GM19467 (cell line): Measurements from ENCODE around the gene ZNF135.

Experiments used
- ATAC-seq: cut with Tn5 transposase; IDR thresholded peaks from one replicate; pipeline ENCODE4 v1.9.1; 2021; ENCODE audit warnings: mild to moderate bottlenecking, moderate library complexity; ENCODE audit not compliant: unreplicated experiment

ZNF135 gene

DNA sequence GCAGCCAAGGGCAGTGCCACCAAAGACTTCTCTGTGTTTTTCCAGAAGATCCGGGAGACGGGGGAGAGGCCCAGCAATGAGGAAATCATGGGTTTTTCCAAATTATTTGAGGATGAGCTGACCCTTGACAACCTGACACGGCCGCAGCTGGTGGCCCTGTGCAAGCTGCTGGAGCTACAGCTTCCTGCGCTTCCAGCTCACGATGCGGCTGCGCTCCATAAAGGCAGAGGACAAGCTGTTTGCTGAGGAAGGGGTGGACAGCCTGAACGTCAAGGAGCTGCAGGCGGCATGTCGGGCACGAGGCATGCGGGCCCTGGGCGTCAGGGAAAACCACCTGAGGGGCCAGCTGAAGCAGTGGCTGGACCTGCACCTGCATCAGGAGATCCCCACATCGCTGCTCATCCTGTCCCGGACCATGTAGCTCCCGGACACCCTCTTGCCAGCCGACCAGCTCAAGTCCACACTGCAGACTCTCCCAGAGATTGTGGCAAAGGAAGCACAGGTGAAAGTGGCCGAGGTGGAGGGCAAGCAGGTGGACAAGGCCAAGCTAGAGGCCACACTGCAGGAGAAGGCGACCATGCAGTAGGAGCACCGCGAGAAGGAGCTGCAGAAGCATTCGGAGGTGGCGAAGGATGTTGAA lies 13.6 kb upstream of the ZNF135 start:
- no peak for ATAC-seq

DNA sequence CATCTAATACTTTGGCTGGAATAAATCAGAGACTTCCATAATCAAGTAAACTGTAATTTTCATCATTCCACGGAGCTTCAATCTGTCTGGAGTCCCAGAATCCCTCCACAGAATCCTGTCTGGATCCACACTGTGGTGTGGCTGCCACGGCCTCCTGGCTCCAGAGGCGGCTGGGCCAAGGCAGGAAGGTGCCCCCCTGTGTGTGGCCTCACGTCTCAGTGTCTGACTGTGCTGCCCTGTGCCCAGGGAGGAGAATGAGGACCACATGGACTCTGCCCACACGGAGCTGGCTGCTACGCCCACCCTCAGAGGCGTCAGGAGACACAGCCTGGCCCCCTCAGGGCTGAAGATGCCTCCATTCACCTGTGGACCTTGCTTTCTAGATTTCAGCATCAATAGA lies 12.2 kb upstream of the ZNF135 start:
- no peak for ATAC-seq

GRCh38 chr19:58047672-58048071 lies 11.4 kb upstream of the ZNF135 start:
- no peak for ATAC-seq

GRCh38 chr19:58052256-58052655 lies 6.8 kb upstream of the ZNF135 start:
- no peak for ATAC-seq

DNA sequence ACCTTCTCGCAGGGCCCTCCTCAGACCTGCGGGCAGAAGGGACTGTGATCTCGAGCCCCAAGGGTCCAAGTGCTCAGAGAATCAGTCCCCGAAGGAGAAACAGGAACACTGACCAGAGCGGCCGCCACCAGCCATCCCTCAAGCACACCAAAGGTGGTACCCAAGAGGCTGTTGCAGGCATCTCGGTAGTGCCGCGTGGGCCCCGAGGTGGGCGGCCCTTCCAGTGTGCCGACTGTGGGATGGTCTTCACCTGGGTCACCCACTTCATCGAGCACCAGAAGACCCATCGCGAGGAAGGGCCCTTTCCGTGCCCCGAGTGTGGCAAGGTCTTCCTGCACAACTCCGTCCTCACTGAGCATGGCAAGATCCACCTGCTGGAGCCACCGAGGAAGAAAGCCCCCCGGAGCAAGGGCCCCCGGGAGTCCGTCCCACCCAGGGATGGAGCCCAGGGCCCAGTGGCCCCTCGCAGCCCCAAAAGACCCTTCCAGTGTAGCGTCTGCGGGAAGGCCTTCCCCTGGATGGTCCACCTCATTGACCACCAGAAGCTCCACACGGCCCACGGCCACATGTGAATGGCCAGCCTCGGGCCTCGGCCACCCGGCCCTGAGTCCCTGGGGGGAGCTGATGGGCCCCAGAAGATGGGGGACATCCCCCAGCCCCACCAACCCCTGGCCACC lies 5.5 kb upstream of the ZNF135 start:
- ATAC-seq = no peak

GRCh38 chr19:58054901-58055874 lies 3.9 kb upstream of the ZNF135 start:
- no peak for ATAC-seq

GRCh38 chr19:58056261-58056660 lies 2.8 kb upstream of the ZNF135 start:
- no peak for ATAC-seq

- ATAC-seq = no peak
Measured at GRCh38 chr19:58056861-58057260, 2.2 kb upstream of the ZNF135 start.

- no peak for ATAC-seq
Measured at GRCh38 chr19:58058467-58058866, 615 bp upstream of the ZNF135 start.

- no peak for ATAC-seq
Measured at GRCh38 chr19:58059671-58060078, 593 bp downstream of the ZNF135 start.

- ATAC-seq = no peak
Measured at GRCh38 chr19:58060231-58060630, 1.1 kb downstream of the ZNF135 start.

DNA sequence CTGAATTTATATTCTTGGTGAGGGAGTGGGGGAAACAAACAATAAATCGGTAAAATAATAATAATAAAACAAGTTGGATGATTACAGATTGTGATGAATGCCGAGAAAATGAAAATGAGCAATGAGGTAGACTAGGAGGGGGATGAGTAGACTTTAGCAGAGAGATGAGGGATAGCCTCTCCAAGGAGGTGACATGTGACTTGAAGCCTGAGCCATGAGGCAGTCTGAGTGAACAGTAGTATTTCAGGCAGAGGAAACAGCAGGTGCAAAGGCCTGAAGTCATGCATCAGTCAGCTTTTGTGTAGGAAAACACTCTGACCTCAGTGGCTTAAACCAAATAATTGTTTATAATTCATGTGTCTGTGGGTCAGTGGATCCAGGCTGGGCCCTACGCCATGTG lies 4.6 kb downstream of the ZNF135 start:
- ATAC-seq = no peak

GRCh38 chr19:58067240-58067912 lies 8.3 kb downstream of the ZNF135 start:
- ATAC-seq = no peak

DNA sequence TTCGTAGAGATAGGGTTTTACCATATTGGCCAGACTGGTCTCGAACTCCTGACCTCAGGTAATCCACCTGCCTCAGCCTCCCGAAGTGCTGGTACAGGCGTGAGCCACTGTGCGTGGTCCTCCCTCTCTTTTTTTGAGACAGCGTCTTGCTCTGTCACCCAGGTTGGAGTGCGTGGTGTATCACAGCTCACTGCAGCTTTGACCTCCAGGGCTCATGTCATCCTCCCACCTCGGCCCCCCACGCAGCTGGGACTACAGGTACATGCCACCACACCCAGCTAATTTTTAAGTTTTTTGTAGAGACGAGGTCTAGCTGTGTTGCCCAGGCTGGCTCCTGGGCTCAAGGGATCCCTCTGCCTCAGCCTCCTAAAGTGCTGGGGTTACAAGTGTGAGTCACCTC lies 20.7 kb downstream of the ZNF135 start:
- ATAC-seq = no peak

DNA sequence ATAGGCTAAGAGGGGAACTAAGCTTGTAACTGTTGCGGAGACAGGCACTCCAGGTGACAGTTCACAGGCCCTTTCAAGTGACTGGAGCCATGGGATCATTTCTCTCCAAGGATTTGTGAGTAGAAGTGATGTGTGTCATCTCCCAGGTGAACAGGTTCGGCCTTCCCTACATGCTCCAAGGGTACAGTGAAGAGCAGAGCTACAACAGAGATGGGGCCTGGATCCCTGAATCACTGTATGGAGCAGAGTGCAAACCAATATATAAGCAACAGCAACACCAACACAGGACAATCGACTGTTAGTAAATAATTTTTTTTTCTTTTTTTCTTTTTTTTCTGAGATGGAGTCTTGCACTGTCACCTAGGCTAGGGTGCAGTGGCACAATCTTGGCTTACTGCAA lies 23.9 kb downstream of the ZNF135 start:
- no peak for ATAC-seq

DNA sequence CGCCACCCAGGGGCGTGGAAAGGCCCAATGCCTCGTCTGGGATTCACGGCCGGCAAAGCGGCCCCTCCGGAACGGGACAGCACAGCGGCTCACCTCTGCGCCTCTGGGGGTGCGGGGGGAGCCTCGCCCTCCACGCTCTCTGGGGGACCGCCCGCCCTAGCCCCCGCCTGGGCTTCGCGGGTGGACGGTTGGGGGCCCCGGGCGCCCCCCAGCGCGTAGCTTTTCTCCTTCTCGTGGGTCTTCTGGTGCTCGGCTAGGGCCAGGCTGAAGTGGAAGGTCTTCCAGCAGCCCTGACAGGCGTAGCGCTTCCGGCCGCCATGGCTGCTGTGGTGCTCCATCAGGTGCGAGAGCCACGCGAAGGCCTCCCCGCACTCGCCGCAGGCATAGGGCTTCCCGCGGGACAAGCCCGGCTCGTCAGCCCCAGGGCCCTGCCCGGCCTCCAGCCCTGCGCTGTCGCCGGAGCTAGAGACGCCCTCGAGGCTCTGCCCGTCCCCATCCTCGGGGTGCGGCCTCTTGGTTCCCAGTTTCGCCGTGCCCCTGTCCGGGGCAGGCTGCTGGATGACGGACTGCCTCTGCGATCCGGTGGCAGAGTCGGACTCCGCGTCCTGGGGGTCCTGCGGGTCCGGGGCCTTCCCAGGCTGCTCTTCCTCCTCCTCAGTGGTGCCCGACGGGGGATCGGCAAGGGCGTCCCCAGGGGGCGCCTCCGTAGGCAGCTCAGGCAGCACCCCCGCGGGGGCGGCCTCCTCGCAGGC lies 25.7 kb downstream of the ZNF135 start:
- ATAC-seq = no peak

GRCh38 chr19:58085348-58085875 lies 26.3 kb downstream of the ZNF135 start:
- ATAC-seq = no peak

GRCh38 chr19:58086825-58087710 lies 28.0 kb downstream of the ZNF135 start:
- no peak for ATAC-seq

DNA sequence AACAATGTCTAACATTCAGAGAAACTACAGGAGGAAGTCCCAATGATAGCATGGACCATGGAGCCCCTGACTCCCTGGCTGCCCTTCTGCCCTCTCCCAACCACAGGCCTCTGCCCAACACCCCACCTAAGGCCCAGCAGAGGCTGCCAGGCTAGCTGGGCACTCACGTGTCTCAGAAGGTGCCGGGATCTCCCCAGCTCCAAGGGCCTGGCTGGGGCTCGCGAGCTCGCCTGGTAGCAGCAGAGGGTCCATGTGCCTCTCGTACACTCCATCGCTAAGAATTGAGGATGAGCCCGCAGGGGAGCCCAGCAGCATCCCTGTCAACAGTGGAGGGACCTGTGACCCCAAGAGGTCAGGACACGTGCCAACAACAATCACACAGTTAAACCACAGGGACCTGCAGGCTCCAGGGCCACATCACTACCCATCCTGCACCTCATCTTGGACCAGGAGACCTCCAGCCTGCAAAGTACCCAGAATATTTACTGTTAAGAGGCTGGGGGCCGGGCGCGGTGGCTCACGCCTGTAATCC lies 29.5 kb downstream of the ZNF135 start:
- ATAC-seq = no peak
